ENCODE measurements around the gene NPVF. TPM values are rescaled to one million over a fixed set of nuclear protein-coding genes. Genes with fewer than 3 reads are reported as not detected.

NPVF gene
- polyA plus RNA-seq (ENCODE audit: insufficient read length in 10 of 10): not detected
- long read RNA-seq, donor 1: 0 reads
- long read RNA-seq, donor 2: 0 reads
- long read RNA-seq, donor 3: 0 reads
- long read RNA-seq, donor 4: 0 reads
- long read RNA-seq, donor 5: 0 reads
- long read RNA-seq, donor 6: 0 reads
- long read RNA-seq, donor 7: 0 reads
- long read RNA-seq, donor 8: 0 reads
- long read RNA-seq, donor 9: 0 reads

- DNase-seq: no peak
These were observed at the start of gene NPVF for GRCh38 chr7:25228386-25228785. TSS of gene NPVF (minus strand) at chr7:25228486. CDS start at chr7:25228439, 47 bp downstream.

- DNase-seq: no peak
These were observed 44.0 kb upstream of the NPVF start for GRCh38 chr7:25272265-25272664.

- peak in 2 of 3 donors; percentile 24 to 45 for DNase-seq
These were observed 35.1 kb upstream of the NPVF start for GRCh38 chr7:25263337-25263736.

GRCh38 chr7:25262586-25262985, 34.3 kb upstream of the NPVF start:
- peak in 1 of 3 donors; percentile 33 for DNase-seq

GRCh38 chr7:25261545-25262140, 33.4 kb upstream of the NPVF start:
- peak in 2 of 3 donors; percentile 28 to 52 for DNase-seq

GRCh38 chr7:25260862-25261494, 32.7 kb upstream of the NPVF start:
- peak; percentile 64 to 87 (median 67) for DNase-seq

- DNase-seq: peak; percentile 74 to 90 (median 79)
These were observed 31.4 kb upstream of the NPVF start for GRCh38 chr7:25259487-25260243.

- no peak for DNase-seq
These were observed 28.1 kb upstream of the NPVF start for GRCh38 chr7:25256333-25256819.

- peak in 1 of 3 donors; percentile 43 for DNase-seq
These were observed 27.5 kb upstream of the NPVF start for GRCh38 chr7:25255611-25256332.

GRCh38 chr7:25254604-25255003, 26.3 kb upstream of the NPVF start:
- DNase-seq: no peak

- peak in 1 of 3 donors; percentile 35 for DNase-seq
These were observed 25.4 kb upstream of the NPVF start for GRCh38 chr7:25253714-25254113.

- DNase-seq: peak in 1 of 3 donors; percentile 42
These were observed 22.1 kb upstream of the NPVF start for GRCh38 chr7:25250386-25250785.

- no peak for DNase-seq
These were observed 21.5 kb upstream of the NPVF start for GRCh38 chr7:25249772-25250171.

GRCh38 chr7:25246306-25246705, 18.0 kb upstream of the NPVF start:
- DNase-seq: no peak

- peak in 1 of 3 donors; percentile 79 for DNase-seq
These were observed 16.2 kb upstream of the NPVF start for GRCh38 chr7:25244254-25245033.

- DNase-seq: no peak
These were observed 14.4 kb upstream of the NPVF start for GRCh38 chr7:25242678-25243077.

GRCh38 chr7:25240896-25241295, 12.6 kb upstream of the NPVF start:
- DNase-seq: no peak

GRCh38 chr7:25240340-25240739, 12.1 kb upstream of the NPVF start:
- peak; percentile 53 to 85 (median 73) for DNase-seq

- no peak for DNase-seq
These were observed 11.6 kb upstream of the NPVF start for GRCh38 chr7:25239888-25240287.

GRCh38 chr7:25238066-25238725, 9.9 kb upstream of the NPVF start:
- no peak for DNase-seq

All from muscle of back (tissue), 13 donors.